ENCODE data around the gene PIGT. TPM values are rescaled to one million over a fixed set of nuclear protein-coding genes. Genes with fewer than 3 reads are reported as not detected.

The PIGT gene
- total RNA-seq, 1 experiment from 2014 or later = 73.9 TPM

DNA sequence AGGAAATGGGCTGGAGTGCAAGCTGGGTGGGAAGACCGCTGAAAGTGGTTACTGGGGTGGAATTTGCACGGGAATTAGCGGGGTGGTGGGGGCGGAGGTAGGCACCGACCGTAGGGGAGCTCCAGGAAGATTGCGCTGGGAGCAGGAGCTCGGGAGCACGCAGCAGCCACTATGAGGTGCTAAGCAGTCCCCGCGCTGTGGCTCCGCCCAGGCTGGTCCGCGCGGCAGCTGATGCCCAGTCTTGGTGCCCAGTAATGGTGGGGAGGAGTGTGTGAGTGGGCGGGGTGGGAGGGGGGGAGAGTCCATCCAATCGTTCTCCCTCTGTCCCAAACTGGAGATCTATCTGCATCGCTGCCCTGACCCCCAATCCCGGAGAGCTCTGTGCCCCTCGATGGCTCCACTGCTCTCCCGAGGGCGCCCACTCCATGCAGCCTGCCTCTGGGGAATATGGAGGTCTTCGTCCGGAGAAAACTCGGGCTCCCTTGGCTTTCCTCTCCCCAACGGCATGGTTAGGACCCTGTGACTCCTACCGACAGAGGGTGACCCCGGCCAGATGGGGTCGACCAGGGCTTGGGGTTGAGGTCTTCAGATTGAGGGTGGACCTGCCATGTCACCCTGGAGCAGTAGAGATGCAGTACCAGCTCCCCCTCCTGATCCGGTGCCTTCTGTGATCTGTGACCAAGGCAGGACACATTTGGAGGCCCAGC lies 43.1 kb upstream of the PIGT start:
- peaks cover 11% of the 10 kb centered on the region for H3K23me2 ChIP-seq (ENCODE audit: insufficient read length, low read depth, low read length, poor library complexity, severe bottlenecking)
- peak overlapping the region; percentile 67 to 81; a peak in 3 of 5 replicates for H3K4me3 Mint-ChIP-seq
- no peak overlapping the region for H2BK120ac ChIP-seq (ENCODE audit: low read depth, low read length, poor library complexity, severe bottlenecking)
- peak overlapping the region; percentile 90 for H3K4me2 ChIP-seq (ENCODE audit: insufficient read depth, insufficient read length, low read length)
- H3K4ac ChIP-seq (ENCODE audit: low read depth, low read length) = no peak overlapping the region
- H3K23ac ChIP-seq (ENCODE audit: insufficient read length, low read depth, low read length) = no peak overlapping the region
- no peaks in the 10 kb centered on the region for H3K9me3 Mint-ChIP-seq
- H3K18ac ChIP-seq (ENCODE audit: insufficient read length, low read depth, low read length) = no peak overlapping the region
- no peaks in the 10 kb centered on the region for H3K4me1 ChIP-seq (ENCODE audit: insufficient read depth, low read length)
- H2AK5ac ChIP-seq (ENCODE audit: insufficient read length, low read length) = no peak overlapping the region
- DNase-seq = peak; percentile 68
- H3K79me2 ChIP-seq (ENCODE audit: insufficient read depth, low read length) = no peaks in the 10 kb centered on the region
- no peak overlapping the region for H2BK12ac ChIP-seq (ENCODE audit: insufficient read length, low read depth, low read length)
- peaks cover 0 to 13% (median 6%) of the 10 kb centered on the region in 3 experiments; a peak in 5 of 7 replicates for H3K36me3 Mint-ChIP-seq (ENCODE audit: insufficient read depth in 1 of 3, low read depth in 3 of 3)
- H2BK5ac ChIP-seq (ENCODE audit: insufficient read length, low read length) = no peak overlapping the region
- H4K20me1 ChIP-seq (ENCODE audit: control insufficient read depth, insufficient read depth, insufficient read length) = no peaks in the 10 kb centered on the region
- H3K27me3 ChIP-seq (ENCODE audit: insufficient read depth, low read length) = peaks cover 2% of the 10 kb centered on the region; the same call in 1 of the 2 replicates
- H3K27ac Mint-ChIP-seq = no peak overlapping the region
- no peak overlapping the region for H3K14ac ChIP-seq (ENCODE audit: insufficient read depth, low read length)
- H4K5ac ChIP-seq (ENCODE audit: insufficient read length, low read depth, low read length) = no peak overlapping the region
- no peak overlapping the region for H4K8ac ChIP-seq (replicated peaks; ENCODE audit: insufficient read length, low read depth, low read length)
- TF ChIP-seq, protein P1, sequence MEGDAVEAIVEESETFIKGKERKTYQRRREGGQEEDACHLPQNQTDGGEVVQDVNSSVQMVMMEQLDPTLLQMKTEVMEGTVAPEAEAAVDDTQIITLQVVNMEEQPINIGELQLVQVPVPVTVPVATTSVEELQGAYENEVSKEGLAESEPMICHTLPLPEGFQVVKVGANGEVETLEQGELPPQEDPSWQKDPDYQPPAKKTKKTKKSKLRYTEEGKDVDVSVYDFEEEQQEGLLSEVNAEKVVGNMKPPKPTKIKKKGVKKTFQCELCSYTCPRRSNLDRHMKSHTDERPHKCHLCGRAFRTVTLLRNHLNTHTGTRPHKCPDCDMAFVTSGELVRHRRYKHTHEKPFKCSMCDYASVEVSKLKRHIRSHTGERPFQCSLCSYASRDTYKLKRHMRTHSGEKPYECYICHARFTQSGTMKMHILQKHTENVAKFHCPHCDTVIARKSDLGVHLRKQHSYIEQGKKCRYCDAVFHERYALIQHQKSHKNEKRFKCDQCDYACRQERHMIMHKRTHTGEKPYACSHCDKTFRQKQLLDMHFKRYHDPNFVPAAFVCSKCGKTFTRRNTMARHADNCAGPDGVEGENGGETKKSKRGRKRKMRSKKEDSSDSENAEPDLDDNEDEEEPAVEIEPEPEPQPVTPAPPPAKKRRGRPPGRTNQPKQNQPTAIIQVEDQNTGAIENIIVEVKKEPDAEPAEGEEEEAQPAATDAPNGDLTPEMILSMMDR (conservative IDR thresholded peaks at IDR 0.05) = no peak
- H2BK15ac ChIP-seq (ENCODE audit: low read depth, low read length) = no peak overlapping the region
- peaks cover 10 to 12% of the 10 kb centered on the region in 2 experiments for H3K4me1 Mint-ChIP-seq
- H3K27ac ChIP-seq (ENCODE audit: insufficient read length, low read depth, low read length) = no peak overlapping the region
- peaks cover 18% of the 10 kb centered on the region for H3K27me3 Mint-ChIP-seq (ENCODE audit: low read depth)
- H3K9me3 ChIP-seq (ENCODE audit: control insufficient read depth, low read depth, low read length) = no peaks in the 10 kb centered on the region
- WGBS (ENCODE audit: extremely low coverage, insufficient read length, low lambda C conversion rate) = no CpG with 5 or more reads among the region's 30 CpGs
- H3K56ac ChIP-seq (ENCODE audit: insufficient read length, low read depth, low read length) = no peak overlapping the region
- H4K91ac ChIP-seq (ENCODE audit: insufficient read length, low read depth, low read length) = no peak overlapping the region
- H3T11ph ChIP-seq (ENCODE audit: low read length) = no peak overlapping the region
- H2AFZ ChIP-seq (ENCODE audit: low read length) = no peak overlapping the region
- no peak overlapping the region for H3K9ac ChIP-seq (ENCODE audit: extremely low read depth, insufficient read length, low read length)
- H2BK20ac ChIP-seq (ENCODE audit: low read depth, low read length, poor library complexity, severe bottlenecking) = no peak overlapping the region
- H3K79me1 ChIP-seq (ENCODE audit: insufficient read depth, low read depth, low read length, poor library complexity, severe bottlenecking) = no peaks in the 10 kb centered on the region

Measured in H9 (cell line).